OCI-LY1 (cell line): Measurements from ENCODE around the gene SLC27A5.

Experiments
- H2AFZ ChIP-seq: fragments of 200-600 bp; sonication (generic), shearing (Covaris generic); 2 replicates; pipeline ENCODE4 v1.6.0; 2014; ENCODE audit warnings: antibody characterized with exemption, mild to moderate bottlenecking, low read length
- H3F3A ChIP-seq: fragments of 200-600 bp; sonication (generic), shearing (Covaris generic); 2 replicates; pipeline ENCODE4 v1.6.0; 2014; ENCODE audit warnings: mild to moderate bottlenecking, antibody characterized with exemption, low read length, moderate library complexity; ENCODE audit not compliant: insufficient read depth
- H3K27ac ChIP-seq: fragments of 200-600 bp; sonication (generic); 2 replicates; pipeline ENCODE4 v1.5.1; 2014; ENCODE audit warnings: low read length, mixed run types, mild to moderate bottlenecking, low read depth; ENCODE audit not compliant: poor library complexity, severe bottlenecking
- H3K27me3 ChIP-seq: fragments of 200-600 bp; sonication (generic); 2 replicates; pipeline ENCODE4 v1.6.0; 2014; ENCODE audit warnings: antibody characterized with exemption, mild to moderate bottlenecking, low read length, moderate library complexity; ENCODE audit not compliant: insufficient read depth
- H3K36me3 ChIP-seq: fragments of 200-600 bp; sonication (generic); 2 replicates; pipeline ENCODE4 v1.6.1; 2014; ENCODE audit warnings: mild to moderate bottlenecking, antibody characterized with exemption, low read length, moderate library complexity, mixed read lengths; ENCODE audit not compliant: insufficient read depth
- H3K4me1 ChIP-seq: fragments of 200-600 bp; sonication (generic); 2 replicates; pipeline ENCODE4 v1.5.1; 2014; ENCODE audit warnings: mild to moderate bottlenecking, low read length, moderate library complexity; ENCODE audit not compliant: insufficient read depth, severe bottlenecking
- H3K4me2 ChIP-seq: fragments of 200-600 bp; sonication (generic), shearing (Covaris generic); 2 replicates; pipeline ENCODE4 v1.6.1; 2014; ENCODE audit warnings: low read length
- H3K4me3 ChIP-seq: fragments of 200-600 bp; sonication (generic); 2 replicates; pipeline ENCODE4 v1.5.1; 2014; ENCODE audit warnings: low read length, low read depth, mild to moderate bottlenecking, mixed read lengths; ENCODE audit not compliant: poor library complexity, severe bottlenecking
- H3K79me2 ChIP-seq: fragments of 200-600 bp; shearing (Covaris generic); 2 replicates; pipeline ENCODE4 v1.6.1; 2016; ENCODE audit warnings: mixed run types, low read length, mixed read lengths; ENCODE audit not compliant: insufficient read depth
- H3K9ac ChIP-seq: fragments of 200-600 bp; sonication (generic), shearing (Covaris generic); 2 replicates; pipeline ENCODE4 v1.6.1; 2014; ENCODE audit warnings: mild to moderate bottlenecking, low read length, mixed read lengths
- H3K9me2 ChIP-seq: fragments of 200-600 bp; sonication (generic), shearing (Covaris generic); 2 replicates; pipeline ENCODE4 v1.6.1; 2014; ENCODE audit warnings: low read depth, mild to moderate bottlenecking, low read length, mixed read lengths
- H3K9me3 ChIP-seq: fragments of 200-600 bp; shearing (Covaris generic); 2 replicates; pipeline ENCODE4 v1.6.1; 2014; ENCODE audit warnings: low read length, mixed read lengths
- H4K20me1 ChIP-seq: fragments of 200-600 bp; sonication (generic), shearing (Covaris generic); 2 replicates; pipeline ENCODE4 v1.6.0; 2016; ENCODE audit warnings: mild to moderate bottlenecking, low read length; ENCODE audit not compliant: insufficient read depth
- EZH2 ChIP-seq: fragments of 200-600 bp; sonication (generic), shearing (Covaris generic); IDR thresholded peaks from 2 replicates; pipeline ENCODE4 v1.8.0; 2017; ENCODE audit warnings: borderline replicate concordance, mixed run types, mild to moderate bottlenecking, antibody characterized with exemption, low read length, moderate library complexity, mixed read lengths
- TF ChIP-seq, protein P1 (sequence below): fragments of 200-600 bp; sonication (generic), shearing (Covaris generic); IDR thresholded peaks from 2 replicates; pipeline ENCODE4 v1.5.1; 2017; ENCODE audit warnings: mild to moderate bottlenecking, antibody characterized with exemption, low read length, moderate library complexity, mixed read lengths

SLC27A5 gene

DNA sequence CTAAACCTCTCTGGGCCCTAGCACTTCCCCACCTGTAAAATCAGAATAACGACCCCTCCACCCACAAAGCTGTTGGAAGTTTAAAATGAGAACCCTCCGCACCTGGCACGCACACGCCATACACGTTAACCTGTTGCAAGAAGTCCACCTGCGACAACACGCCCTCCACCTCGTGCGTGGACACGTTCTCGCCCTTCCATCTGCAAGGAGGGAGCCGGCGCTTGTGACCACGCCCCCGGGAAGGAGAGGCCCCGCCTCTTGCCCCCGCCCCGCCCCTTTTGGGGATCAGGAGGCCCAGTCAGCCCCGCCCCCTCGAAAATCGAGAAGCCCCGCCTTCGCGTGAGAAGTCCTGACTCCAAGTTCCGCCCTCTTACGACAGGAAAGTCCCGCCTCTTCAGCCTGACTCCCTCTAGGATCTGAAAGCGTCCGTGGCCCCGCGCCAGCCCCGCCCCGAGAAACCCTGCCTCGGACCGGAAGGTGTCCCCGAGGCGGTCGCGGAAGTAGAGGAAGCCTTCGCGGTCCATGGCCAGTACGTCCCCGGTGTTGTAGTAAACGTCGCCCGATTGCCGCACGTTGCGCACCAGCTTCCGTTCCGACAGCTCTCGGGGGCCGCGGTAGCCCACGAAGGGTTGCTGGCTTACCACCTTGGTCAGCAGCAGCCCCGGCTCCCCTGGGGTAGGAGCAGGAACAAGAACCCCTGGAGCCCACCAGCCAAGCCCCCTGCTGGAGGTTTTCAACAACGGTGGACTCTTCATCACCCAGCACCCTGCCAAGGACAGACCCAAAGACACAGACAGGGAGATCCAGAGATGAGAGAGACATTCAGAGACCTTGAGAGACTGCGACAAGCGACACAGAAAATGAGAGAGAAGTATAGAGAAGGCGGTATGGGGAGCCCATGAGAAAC lies 12.5 kb downstream of the SLC27A5 start:
- Histone ChIP-seq H3K4me3 (peak overlapping the region; percentile 77), H3K4me1 (peaks cover 24% of the 10 kb centered on the region), H3K9me2 (no peaks in the 10 kb centered on the region), H3K27me3 (no peaks in the 10 kb centered on the region), H2AFZ (peak overlapping the region; percentile 43; the same call in 1 of the 2 replicates), H3K9me3 (no peaks in the 10 kb centered on the region), H3K4me2 (peak overlapping the region; percentile 94), H3K9ac (peak overlapping the region; percentile 79), H3K36me3 (no peaks in the 10 kb centered on the region), H3K79me2 (no peaks in the 10 kb centered on the region), H3F3A (no peaks in the 10 kb centered on the region), H3K27ac (peak overlapping the region; percentile 49), H4K20me1 (no peaks in the 10 kb centered on the region)
- TF ChIP-seq EZH2: no peak
- TF ChIP-seq, protein P1, sequence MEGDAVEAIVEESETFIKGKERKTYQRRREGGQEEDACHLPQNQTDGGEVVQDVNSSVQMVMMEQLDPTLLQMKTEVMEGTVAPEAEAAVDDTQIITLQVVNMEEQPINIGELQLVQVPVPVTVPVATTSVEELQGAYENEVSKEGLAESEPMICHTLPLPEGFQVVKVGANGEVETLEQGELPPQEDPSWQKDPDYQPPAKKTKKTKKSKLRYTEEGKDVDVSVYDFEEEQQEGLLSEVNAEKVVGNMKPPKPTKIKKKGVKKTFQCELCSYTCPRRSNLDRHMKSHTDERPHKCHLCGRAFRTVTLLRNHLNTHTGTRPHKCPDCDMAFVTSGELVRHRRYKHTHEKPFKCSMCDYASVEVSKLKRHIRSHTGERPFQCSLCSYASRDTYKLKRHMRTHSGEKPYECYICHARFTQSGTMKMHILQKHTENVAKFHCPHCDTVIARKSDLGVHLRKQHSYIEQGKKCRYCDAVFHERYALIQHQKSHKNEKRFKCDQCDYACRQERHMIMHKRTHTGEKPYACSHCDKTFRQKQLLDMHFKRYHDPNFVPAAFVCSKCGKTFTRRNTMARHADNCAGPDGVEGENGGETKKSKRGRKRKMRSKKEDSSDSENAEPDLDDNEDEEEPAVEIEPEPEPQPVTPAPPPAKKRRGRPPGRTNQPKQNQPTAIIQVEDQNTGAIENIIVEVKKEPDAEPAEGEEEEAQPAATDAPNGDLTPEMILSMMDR: peak; percentile 39; the same call in 1 of the 2 replicates

- Histone ChIP-seq H3K4me1 (peaks cover 24% of the 10 kb centered on the region), H4K20me1 (no peaks in the 10 kb centered on the region), H3F3A (no peaks in the 10 kb centered on the region), H2AFZ (no peak overlapping the region), H3K4me3 (peak overlapping the region; percentile 77), H3K9ac (peak overlapping the region; percentile 79), H3K27me3 (no peaks in the 10 kb centered on the region), H3K79me2 (no peaks in the 10 kb centered on the region), H3K36me3 (no peaks in the 10 kb centered on the region), H3K27ac (peak overlapping the region; percentile 49), H3K9me2 (no peaks in the 10 kb centered on the region), H3K9me3 (no peaks in the 10 kb centered on the region), H3K4me2 (peak overlapping the region; percentile 94)
- no peak for TF ChIP-seq EZH2
- TF ChIP-seq, protein P1: no peak
Observed at GRCh38 chr19:58498316-58499020, 13.3 kb downstream of the SLC27A5 start.

GRCh38 chr19:58497634-58498170 lies 14.1 kb downstream of the SLC27A5 start:
- no peaks in the 10 kb centered on the region for H4K20me1 ChIP-seq
- no peaks in the 10 kb centered on the region for H3K9me2 ChIP-seq
- peak overlapping the region; percentile 77 for H3K4me3 ChIP-seq
- peak overlapping the region; percentile 79; the same call in 1 of the 2 replicates for H3K9ac ChIP-seq
- peaks cover 24% of the 10 kb centered on the region for H3K4me1 ChIP-seq
- no peaks in the 10 kb centered on the region for H3K79me2 ChIP-seq
- peak overlapping the region; percentile 94 for H3K4me2 ChIP-seq
- H3K27me3 ChIP-seq: no peaks in the 10 kb centered on the region
- no peaks in the 10 kb centered on the region for H3K36me3 ChIP-seq
- no peaks in the 10 kb centered on the region for H3K9me3 ChIP-seq
- no peaks in the 10 kb centered on the region for H3F3A ChIP-seq
- TF ChIP-seq EZH2: no peak
- TF ChIP-seq, protein P1: no peak
- no peak overlapping the region for H2AFZ ChIP-seq
- H3K27ac ChIP-seq: no peak overlapping the region
